Activated CD8-positive, alpha-beta memory T cell treated with anti-CD3 and anti-CD28 coated beads for 48 hours (primary cell): Measurements from ENCODE around the gene MYBPH.

Source experiments
- DNase-seq, 3 experiments: peaks; one replicate each; pipeline ENCODE4 v3.0.0-alpha.2; 2020; ENCODE audit warnings: low read depth in 2 of 3, low spot score in 2 of 3

Gene MYBPH

GRCh38 chr1:203175237-203175826 lies at the start of gene MYBPH:
MYBPH (minus strand) TSS chr1:203175826; CDS start chr1:203175755, 71 bp downstream.
- DNase-seq, result no peak

GRCh38 chr1:203225071-203225470 lies 49.4 kb upstream of the MYBPH start:
- DNase-seq, result no peak

- DNase-seq, result no peak
Observed at GRCh38 chr1:203223012-203223775, 47.6 kb upstream of the MYBPH start.

- DNase-seq, result no peak
Observed at GRCh38 chr1:203219934-203220333, 44.3 kb upstream of the MYBPH start.

- no peak for DNase-seq
Observed at GRCh38 chr1:203219171-203219570, 43.5 kb upstream of the MYBPH start.

GRCh38 chr1:203217668-203218067 lies 42.0 kb upstream of the MYBPH start:
- DNase-seq, result no peak

- no peak for DNase-seq
Observed at GRCh38 chr1:203217139-203217655, 41.6 kb upstream of the MYBPH start.

GRCh38 chr1:203216274-203217138 lies 40.9 kb upstream of the MYBPH start:
- peak in 2 of 3 experiments; percentile 16 to 31 for DNase-seq

- no peak for DNase-seq
Observed at GRCh38 chr1:203215573-203215972, 39.9 kb upstream of the MYBPH start.

GRCh38 chr1:203214871-203215270 lies 39.2 kb upstream of the MYBPH start:
- no peak for DNase-seq

GRCh38 chr1:203213126-203213525 lies 37.5 kb upstream of the MYBPH start:
- no peak for DNase-seq

- DNase-seq, result no peak
Observed at GRCh38 chr1:203211812-203212211, 36.2 kb upstream of the MYBPH start.

- no peak for DNase-seq
Observed at GRCh38 chr1:203210988-203211387, 35.4 kb upstream of the MYBPH start.

- no peak for DNase-seq
Observed at GRCh38 chr1:203210350-203210749, 34.7 kb upstream of the MYBPH start.

- no peak for DNase-seq
Observed at GRCh38 chr1:203208181-203208580, 32.6 kb upstream of the MYBPH start.

GRCh38 chr1:203207751-203208150 lies 32.1 kb upstream of the MYBPH start:
- DNase-seq, result no peak

GRCh38 chr1:203206129-203206687 lies 30.6 kb upstream of the MYBPH start:
- no peak for DNase-seq

- no peak for DNase-seq
Observed at GRCh38 chr1:203204756-203205155, 29.1 kb upstream of the MYBPH start.

GRCh38 chr1:203202431-203203245 lies 27.0 kb upstream of the MYBPH start:
- no peak for DNase-seq

GRCh38 chr1:203201516-203202205 lies 26.0 kb upstream of the MYBPH start:
- no peak for DNase-seq
